ENCODE results near the gene STX16.

- TF ChIP-seq CTCF (IDR thresholded peaks at IDR 0.05 in 4 of 5, conservative IDR thresholded peaks at IDR 0.05 in 1 of 5): no peak
- TF ChIP-seq POLR2A (IDR thresholded peaks at IDR 0.05): no peak
These were observed 40.3 kb upstream of the STX16 start for GRCh38 chr20:58610811-58611210.
